ENCODE measurements around the gene C17orf78.
"Not testable (repeated sequence)": the region's sequence is repeated elsewhere in the genome, so short reads cannot be mapped to it uniquely, and the experiment has no call there.

Gene C17orf78

DNA sequence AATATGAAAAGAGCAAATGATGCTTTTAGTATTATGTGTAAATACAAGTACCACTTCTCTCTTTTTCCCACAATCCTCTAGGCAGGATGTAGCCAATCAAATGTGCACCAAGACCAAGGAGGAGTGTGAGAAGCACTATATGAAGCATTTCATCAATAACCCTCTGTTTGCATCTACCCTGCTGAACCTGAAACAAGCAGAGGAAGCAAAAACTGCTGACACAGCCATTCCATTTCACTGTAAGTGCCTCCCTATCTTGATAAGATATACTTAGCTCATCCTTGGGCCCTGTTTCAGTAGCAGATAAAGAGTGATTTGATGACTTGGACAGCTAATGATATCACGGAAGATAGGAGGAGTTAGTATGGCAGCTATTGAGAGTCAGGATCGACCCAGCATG is 64.6 kb downstream of the C17orf78 start:
- Mint-ChIP-seq H3K9me3 (no peaks in the 10 kb centered on the region), H3K4me3 (no peak overlapping the region), H3K27ac (no peak overlapping the region), H3K4me1 (no peaks in the 10 kb centered on the region), H3K36me3 (ENCODE audit: low read depth) (peaks cover 57% of the 10 kb centered on the region), H3K27me3 (ENCODE audit: low read depth) (no peaks in the 10 kb centered on the region)
- TF ChIP-seq, protein P1, sequence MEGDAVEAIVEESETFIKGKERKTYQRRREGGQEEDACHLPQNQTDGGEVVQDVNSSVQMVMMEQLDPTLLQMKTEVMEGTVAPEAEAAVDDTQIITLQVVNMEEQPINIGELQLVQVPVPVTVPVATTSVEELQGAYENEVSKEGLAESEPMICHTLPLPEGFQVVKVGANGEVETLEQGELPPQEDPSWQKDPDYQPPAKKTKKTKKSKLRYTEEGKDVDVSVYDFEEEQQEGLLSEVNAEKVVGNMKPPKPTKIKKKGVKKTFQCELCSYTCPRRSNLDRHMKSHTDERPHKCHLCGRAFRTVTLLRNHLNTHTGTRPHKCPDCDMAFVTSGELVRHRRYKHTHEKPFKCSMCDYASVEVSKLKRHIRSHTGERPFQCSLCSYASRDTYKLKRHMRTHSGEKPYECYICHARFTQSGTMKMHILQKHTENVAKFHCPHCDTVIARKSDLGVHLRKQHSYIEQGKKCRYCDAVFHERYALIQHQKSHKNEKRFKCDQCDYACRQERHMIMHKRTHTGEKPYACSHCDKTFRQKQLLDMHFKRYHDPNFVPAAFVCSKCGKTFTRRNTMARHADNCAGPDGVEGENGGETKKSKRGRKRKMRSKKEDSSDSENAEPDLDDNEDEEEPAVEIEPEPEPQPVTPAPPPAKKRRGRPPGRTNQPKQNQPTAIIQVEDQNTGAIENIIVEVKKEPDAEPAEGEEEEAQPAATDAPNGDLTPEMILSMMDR (IDR thresholded peaks at IDR 0.05; ENCODE audit: unreplicated experiment in 3 of 3): no peak

DNA sequence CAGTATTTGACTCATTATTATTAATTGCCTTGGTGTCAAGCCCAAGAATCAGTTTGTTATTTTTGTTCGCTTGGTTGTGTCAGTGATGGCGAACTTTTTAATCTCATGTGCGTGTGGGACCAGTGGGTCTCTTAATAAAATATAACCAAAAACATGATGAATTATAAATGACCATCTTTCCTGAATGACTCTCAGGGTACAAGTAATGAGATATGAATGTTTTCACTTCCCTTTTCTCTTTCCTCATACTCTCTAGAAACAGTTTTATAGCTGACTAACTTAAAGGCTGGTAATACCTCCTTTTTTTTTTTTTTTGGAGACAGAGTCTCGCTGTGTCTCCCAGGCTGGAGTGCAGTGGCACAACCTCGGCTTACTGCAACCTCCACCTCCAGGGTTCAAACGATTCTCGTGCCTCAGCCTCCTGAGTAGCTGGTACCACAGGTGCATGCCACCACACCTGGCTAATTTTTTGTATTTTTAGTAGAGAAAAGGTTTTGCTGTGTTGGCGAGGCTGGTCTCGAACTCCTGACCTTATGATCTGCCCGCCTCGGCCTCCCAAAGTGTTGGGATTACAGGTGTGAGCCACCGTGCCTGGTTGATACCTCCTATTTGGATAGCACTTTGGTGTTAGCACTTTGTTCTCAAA is 65.7 kb downstream of the C17orf78 start:
- H3K36me3 Mint-ChIP-seq (ENCODE audit: low read depth): peaks cover 58% of the 10 kb centered on the region
- H3K27ac Mint-ChIP-seq; H3K4me3 Mint-ChIP-seq; H3K27me3 Mint-ChIP-seq (ENCODE audit: low read depth); H3K4me1 Mint-ChIP-seq; H3K9me3 Mint-ChIP-seq: not testable (repeated sequence)
